Neural cell (in vitro differentiated cells): ENCODE data around the gene GRM1. TPM values are rescaled to one million over a fixed set of nuclear protein-coding genes. Genes with fewer than 3 reads are reported as not detected.

Experiments used
- H2AFZ ChIP-seq: fragments of 200-600, 300-800 bp; sonication (generic), shearing (Covaris generic); 2 replicates; pipeline ENCODE4 v1.6.0; 2014; ENCODE audit warnings: low read depth, mild to moderate bottlenecking, antibody characterized with exemption, low read length, moderate library complexity
- H3F3A ChIP-seq: fragments of 200-600 bp; shearing (Covaris generic); 2 replicates; pipeline ENCODE4 v1.6.1; 2016; ENCODE audit warnings: mild to moderate bottlenecking, moderate library complexity, mixed read lengths, antibody characterized with exemption, low read length; ENCODE audit not compliant: insufficient read depth, poor library complexity, severe bottlenecking
- H3K27ac ChIP-seq: fragments of 200-600, 300-800 bp; sonication (generic), shearing (Covaris generic); 2 replicates; pipeline ENCODE4 v1.5.1; 2014; ENCODE audit warnings: mild to moderate bottlenecking, low read length, moderate library complexity
- H3K27me3 ChIP-seq: fragments of 300-800, 200-600 bp; sonication (generic), shearing (Covaris generic); 2 replicates; pipeline ENCODE4 v1.6.0; 2014; ENCODE audit warnings: mild to moderate bottlenecking, low read depth, low read length, moderate library complexity; ENCODE audit not compliant: insufficient read depth
- H3K36me3 ChIP-seq: fragments of 300-800, 200-600 bp; sonication (generic), shearing (Covaris generic); 2 replicates; pipeline ENCODE4 v1.5.1; 2014; ENCODE audit warnings: mild to moderate bottlenecking, antibody characterized with exemption, low read length, moderate library complexity; ENCODE audit not compliant: insufficient read depth
- H3K4me2 ChIP-seq: fragments of 300-800, 200-600 bp; sonication (generic), shearing (Covaris generic); 2 replicates; pipeline ENCODE4 v1.6.0; 2014; ENCODE audit warnings: mild to moderate bottlenecking, low read length
- H3K4me3 ChIP-seq: fragments of 300-800, 200-600 bp; sonication (generic), shearing (Covaris generic); 2 replicates; pipeline ENCODE4 v1.5.1; 2014; ENCODE audit warnings: mild to moderate bottlenecking, low read length, moderate library complexity
- H3K79me2 ChIP-seq: fragments of 200-600 bp; shearing (Covaris generic); replicated peaks from 2 replicates; pipeline ENCODE4 v1.6.0; 2014; ENCODE audit warnings: mild to moderate bottlenecking, low read length, moderate library complexity; ENCODE audit not compliant: insufficient read depth
- H3K9ac ChIP-seq: fragments of 300-800, 200-600 bp; sonication (generic), shearing (Covaris generic); 2 replicates; pipeline ENCODE4 v1.6.1; 2016; ENCODE audit warnings: mild to moderate bottlenecking, low read length, mixed read lengths
- H3K9me2 ChIP-seq: fragments of 200-600 bp; shearing (Covaris generic); 2 replicates; pipeline ENCODE4 v1.6.1; 2016; ENCODE audit warnings: mild to moderate bottlenecking, low read length, mixed read lengths; ENCODE audit not compliant: insufficient read depth
- H3K9me3 ChIP-seq: fragments of 200-600, 300-800 bp; sonication (generic), shearing (Covaris generic); 2 replicates; pipeline ENCODE4 v1.6.1; 2016; ENCODE audit warnings: mild to moderate bottlenecking, mixed run types, low read length, moderate library complexity, mixed read lengths
- H4K20me1 ChIP-seq: fragments of 200-600 bp; shearing (Covaris generic); 2 replicates; pipeline ENCODE4 v1.6.1; 2016; ENCODE audit warnings: mild to moderate bottlenecking, mixed run types; ENCODE audit not compliant: insufficient read depth
- CTCF ChIP-seq: fragments of 450-650 bp; IDR thresholded peaks from 2 replicates; pipeline ENCODE4 v1.5.1; 2014; ENCODE audit warnings: antibody characterized with exemption, mild to moderate bottlenecking, moderate library complexity; ENCODE audit not compliant: poor library complexity, severe bottlenecking
- EP300 ChIP-seq: fragments of 450-650 bp; conservative IDR thresholded peaks from 2 replicates; pipeline ENCODE4 v1.6.1; 2014; ENCODE audit warnings: antibody characterized with exemption, mild to moderate bottlenecking, moderate library complexity; ENCODE audit not compliant: poor library complexity, severe bottlenecking
- EZH2 ChIP-seq: fragments of 200-600, 300-800 bp; shearing (Covaris generic), sonication (generic); IDR thresholded peaks from 2 replicates; pipeline ENCODE4 v1.6.1; 2014; ENCODE audit warnings: antibody characterized with exemption, low read length, borderline replicate concordance, mild to moderate bottlenecking; ENCODE audit not compliant: insufficient read depth, poor library complexity, severe bottlenecking
- MXI1 ChIP-seq: fragments of 450-650 bp; conservative IDR thresholded peaks from 2 replicates; pipeline ENCODE4 v1.6.1; 2014; ENCODE audit warnings: antibody characterized with exemption, mild to moderate bottlenecking; ENCODE audit not compliant: poor library complexity, severe bottlenecking
- POLR2AphosphoS5 ChIP-seq: IDR thresholded peaks from 2 replicates; pipeline ENCODE4 v1.6.1; 2012
- RAD21 ChIP-seq: fragments of 450-650 bp; conservative IDR thresholded peaks from 2 replicates; pipeline ENCODE4 v1.6.1; 2014; ENCODE audit warnings: antibody characterized with exemption, mild to moderate bottlenecking, moderate library complexity
- REST ChIP-seq: IDR thresholded peaks from 2 replicates; pipeline ENCODE4 v1.6.1; 2012; ENCODE audit warnings: borderline replicate concordance
- SMC3 ChIP-seq: fragments of 450-650 bp; conservative IDR thresholded peaks from 2 replicates; pipeline ENCODE4 v1.6.1; 2014; ENCODE audit warnings: antibody characterized with exemption, mild to moderate bottlenecking, moderate library complexity; ENCODE audit not compliant: poor library complexity
- TAF1 ChIP-seq: IDR thresholded peaks from 2 replicates; pipeline ENCODE4 v1.6.1; 2012; ENCODE audit warnings: low read depth
- polyA plus RNA-seq: library from polyadenylated mRNA; depleted of rRNA; stranded (reverse); fragments of >200 nt; gene quantifications from 2 replicates; pipeline ENCODE4 v1.2.3, GENCODE V29; 2014

Gene GRM1
- polyA plus RNA-seq, 1 donor from 2014 or later = 2.9 TPM

GRCh38 chr6:146253691-146254090, 224.8 kb downstream of the GRM1 start:
- Histone ChIP-seq H3F3A (no peaks in the 10 kb centered on the region), H3K79me2 (no peaks in the 10 kb centered on the region), H4K20me1 (no peaks in the 10 kb centered on the region), H3K4me2 (no peak overlapping the region), H3K9ac (no peak overlapping the region), H3K9me3 (no peaks in the 10 kb centered on the region), H3K9me2 (no peaks in the 10 kb centered on the region), H2AFZ (no peak overlapping the region), H3K4me3 (no peak overlapping the region), H3K36me3 (no peaks in the 10 kb centered on the region), H3K27me3 (no peaks in the 10 kb centered on the region), H3K27ac (no peak overlapping the region)
- TF ChIP-seq MXI1 (no peak), RAD21 (no peak), TAF1 (no peak), EP300 (no peak), POLR2AphosphoS5 (no peak), SMC3 (no peak), REST (no peak), CTCF (no peak), EZH2 (no peak)

GRCh38 chr6:146258206-146258605, 229.3 kb downstream of the GRM1 start:
- Histone ChIP-seq H3K9ac (no peak overlapping the region), H3K9me2 (no peaks in the 10 kb centered on the region), H3K27me3 (no peaks in the 10 kb centered on the region), H2AFZ (no peak overlapping the region), H3K4me3 (no peak overlapping the region), H3F3A (no peaks in the 10 kb centered on the region), H3K9me3 (no peaks in the 10 kb centered on the region), H3K4me2 (no peak overlapping the region), H4K20me1 (no peaks in the 10 kb centered on the region), H3K36me3 (no peaks in the 10 kb centered on the region), H3K27ac (no peak overlapping the region), H3K79me2 (no peaks in the 10 kb centered on the region)
- TF ChIP-seq REST = no peak
- no peak for TF ChIP-seq RAD21
- no peak for TF ChIP-seq TAF1
- TF ChIP-seq CTCF = no peak
- no peak for TF ChIP-seq EZH2
